GM21717 (cell line): ENCODE measurements around the gene RAB24.
"Not testable (repeated sequence)": the region's sequence is repeated elsewhere in the genome, so short reads cannot be mapped to it uniquely, and the experiment has no call there.

Experiments used
- ATAC-seq: cut with Tn5 transposase; IDR thresholded peaks from one replicate; pipeline ENCODE4 v1.9.1; 2021; ENCODE audit warnings: mild to moderate bottlenecking, moderate library complexity; ENCODE audit not compliant: unreplicated experiment

RAB24 gene

GRCh38 chr5:177296581-177296980 lies 6.9 kb downstream of the RAB24 start:
- ATAC-seq = no peak

DNA sequence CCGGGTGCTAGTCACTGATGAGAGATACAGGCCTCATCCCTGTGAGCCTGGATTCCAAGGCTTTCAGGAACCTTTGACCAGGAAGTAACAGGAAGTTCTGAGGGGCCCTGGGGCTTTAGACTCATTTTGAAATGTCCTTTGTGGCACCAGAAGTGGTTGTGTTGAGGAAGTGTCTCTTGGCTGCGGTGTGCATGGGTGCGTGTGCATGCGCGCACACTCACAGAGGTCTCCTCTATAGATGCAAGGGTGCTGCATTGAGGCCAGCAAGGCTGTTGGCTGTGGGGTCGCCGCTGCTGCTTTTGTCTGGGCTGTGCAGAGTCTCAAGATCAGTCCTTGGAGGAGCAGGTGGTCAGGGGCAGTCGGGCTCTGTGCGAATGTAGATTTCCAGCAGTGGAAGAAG lies 7.6 kb downstream of the RAB24 start:
- ATAC-seq = no peak

- no peak for ATAC-seq
These were observed 8.9 kb downstream of the RAB24 start for GRCh38 chr5:177294632-177295031.

GRCh38 chr5:177293819-177294581 lies 9.5 kb downstream of the RAB24 start:
- no peak for ATAC-seq

- no peak for ATAC-seq
These were observed 11.8 kb downstream of the RAB24 start for GRCh38 chr5:177291735-177292134.

DNA sequence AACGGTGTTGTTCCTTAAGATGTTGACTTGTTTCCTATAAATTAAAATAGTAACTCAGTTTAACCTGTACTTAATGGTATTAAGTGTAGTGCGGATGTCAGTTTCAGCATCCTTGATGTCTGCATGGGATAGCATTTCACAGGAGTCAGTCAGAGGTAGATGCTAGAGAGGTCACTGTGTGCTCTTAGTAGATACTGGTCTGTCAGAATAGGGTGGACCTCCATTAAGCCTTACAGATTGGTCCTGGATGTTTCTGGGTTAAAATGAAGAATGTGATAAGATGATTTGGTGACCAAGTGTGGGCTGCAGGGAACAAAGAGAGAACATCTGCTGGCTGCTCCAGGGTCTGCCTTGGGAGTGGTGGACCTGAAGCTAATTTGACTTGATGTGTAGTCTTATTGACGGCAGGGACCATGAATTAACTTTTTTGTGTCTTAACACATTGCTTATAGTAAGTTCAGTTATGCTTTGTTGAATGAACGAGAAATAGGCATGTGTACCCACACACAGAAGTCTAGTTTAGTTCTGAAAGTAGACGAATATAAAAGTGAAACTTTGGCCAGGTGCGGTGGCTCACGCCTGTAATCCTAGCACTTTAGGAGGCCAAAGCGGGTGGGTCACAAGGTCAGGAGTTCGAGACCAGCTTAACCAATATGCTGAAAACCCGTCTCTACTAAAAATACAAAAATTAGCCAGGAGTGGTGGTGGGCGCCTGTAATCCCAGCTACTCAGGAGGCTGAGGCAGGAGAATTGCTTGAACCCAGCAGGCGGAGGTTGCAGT lies 12.5 kb downstream of the RAB24 start:
- no peak for ATAC-seq

GRCh38 chr5:177288191-177288590 lies 15.3 kb downstream of the RAB24 start:
- ATAC-seq = no peak

DNA sequence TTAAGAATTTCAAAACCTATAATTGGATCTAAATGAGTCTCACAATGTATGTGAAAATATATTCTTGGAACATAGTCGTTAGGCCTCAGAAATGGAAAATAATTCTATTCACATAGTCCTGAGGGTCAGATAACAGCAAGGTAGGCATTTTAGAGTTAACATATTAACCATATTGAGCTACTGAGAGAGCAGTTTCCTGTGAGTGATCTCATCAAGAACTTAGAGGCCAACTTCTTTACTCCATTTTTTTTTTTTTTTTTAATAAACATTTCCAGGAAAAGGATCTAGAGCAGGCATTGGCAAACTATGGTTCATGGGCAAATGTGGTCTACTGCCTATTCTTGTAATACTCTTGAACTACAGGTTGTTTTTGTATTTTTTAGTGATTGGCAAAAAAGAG lies 26.6 kb downstream of the RAB24 start:
- ATAC-seq = no peak

DNA sequence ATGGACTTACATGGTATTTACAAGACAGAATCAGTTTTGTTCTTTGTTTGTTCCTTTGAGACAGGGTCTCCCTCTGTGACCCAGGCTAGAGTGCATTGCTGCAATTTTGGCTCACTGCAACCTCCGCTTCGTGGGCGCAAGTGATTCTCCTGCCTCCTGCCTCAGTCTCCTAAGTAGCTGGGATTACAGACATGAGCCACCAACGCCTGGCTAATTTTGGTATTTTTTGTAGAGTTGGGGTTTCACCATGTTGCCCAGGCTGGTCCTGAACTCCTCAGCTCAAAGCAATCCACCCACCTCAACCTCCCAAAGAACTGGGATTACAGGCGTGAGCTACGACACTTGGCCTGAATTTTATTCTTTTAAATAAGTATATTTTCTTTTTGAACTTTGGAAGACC lies 27.6 kb downstream of the RAB24 start:
- ATAC-seq = no peak

GRCh38 chr5:177271113-177271512 lies 32.4 kb downstream of the RAB24 start:
- no peak for ATAC-seq

DNA sequence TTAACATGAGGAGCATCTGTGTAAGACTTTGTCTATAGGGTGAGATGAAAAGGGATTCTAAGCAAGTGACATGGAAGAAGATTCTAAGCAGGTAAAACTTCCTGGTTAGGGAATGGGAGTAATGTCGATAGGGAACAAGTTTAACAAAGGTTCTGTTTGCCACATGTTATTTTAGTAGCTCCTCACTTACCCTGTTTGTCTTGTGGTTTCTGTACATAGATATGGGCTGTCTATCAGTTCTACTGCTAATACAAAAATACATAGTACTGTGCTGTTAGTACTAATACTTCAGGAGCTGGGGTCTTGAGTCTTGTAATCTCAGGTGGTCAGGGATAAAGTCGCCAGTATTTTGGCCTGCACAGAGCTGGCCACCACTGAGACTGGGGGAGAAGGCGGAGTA lies 32.9 kb downstream of the RAB24 start:
- no peak for ATAC-seq

DNA sequence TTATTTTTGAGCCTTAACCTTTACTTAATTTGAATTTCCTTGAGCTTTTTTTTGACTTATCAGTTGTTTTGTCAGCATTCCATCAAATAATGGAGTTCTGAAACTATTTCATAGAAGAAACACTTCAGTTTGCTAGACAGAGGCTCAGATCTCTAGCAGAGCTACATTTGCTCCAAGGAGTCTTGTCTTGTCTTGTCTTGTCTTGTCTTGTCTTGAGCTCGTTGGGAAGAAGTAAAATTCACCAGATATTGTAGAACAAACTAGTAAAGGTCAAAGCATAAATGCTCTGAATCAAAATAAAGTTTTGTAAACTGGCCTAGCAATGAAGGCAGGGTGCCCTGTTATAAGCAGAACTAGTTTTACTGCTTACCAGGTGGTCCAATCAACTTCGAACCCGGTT lies 33.5 kb downstream of the RAB24 start:
- ATAC-seq = no peak

- no peak for ATAC-seq
These were observed 34.2 kb downstream of the RAB24 start for GRCh38 chr5:177269232-177269895.

DNA sequence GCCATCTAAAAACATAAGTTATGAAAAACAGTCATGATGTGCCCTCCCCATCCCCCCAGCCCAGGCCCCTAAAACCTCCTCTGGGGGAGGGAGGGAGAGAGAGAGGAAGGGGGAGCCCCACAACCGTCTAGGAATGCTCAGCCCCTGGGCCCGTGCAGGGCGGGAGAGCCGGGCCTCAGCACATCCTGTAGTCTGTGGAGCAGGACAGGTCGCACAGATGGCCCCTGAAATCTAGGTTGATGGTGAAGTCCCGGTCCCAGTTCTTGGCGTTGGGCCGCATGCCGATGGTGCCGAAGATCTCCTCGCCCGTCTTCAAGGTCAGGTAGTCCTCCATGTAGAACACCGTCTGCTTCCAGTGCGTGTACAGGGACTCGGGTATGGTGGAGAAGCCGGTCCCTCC lies 38.1 kb downstream of the RAB24 start:
- ATAC-seq = no peak

DNA sequence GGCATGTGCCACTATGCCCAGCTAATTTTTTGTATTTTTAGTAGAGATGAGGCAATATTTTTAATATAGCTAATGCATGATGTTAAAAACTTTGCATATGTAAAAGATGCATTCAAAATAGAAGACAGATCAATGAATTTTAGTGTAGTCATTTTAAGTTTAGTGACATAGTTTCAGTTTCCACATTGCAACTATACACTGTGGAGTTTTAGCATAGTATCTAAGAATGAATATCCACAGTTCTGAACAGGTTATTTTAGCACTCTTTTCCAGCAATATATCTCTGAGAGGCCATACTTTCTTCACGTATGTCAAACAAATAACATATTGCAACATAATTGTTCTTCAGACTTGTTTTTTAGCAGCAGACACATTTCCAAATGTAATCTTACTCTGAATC lies 39.3 kb downstream of the RAB24 start:
- ATAC-seq = no peak

DNA sequence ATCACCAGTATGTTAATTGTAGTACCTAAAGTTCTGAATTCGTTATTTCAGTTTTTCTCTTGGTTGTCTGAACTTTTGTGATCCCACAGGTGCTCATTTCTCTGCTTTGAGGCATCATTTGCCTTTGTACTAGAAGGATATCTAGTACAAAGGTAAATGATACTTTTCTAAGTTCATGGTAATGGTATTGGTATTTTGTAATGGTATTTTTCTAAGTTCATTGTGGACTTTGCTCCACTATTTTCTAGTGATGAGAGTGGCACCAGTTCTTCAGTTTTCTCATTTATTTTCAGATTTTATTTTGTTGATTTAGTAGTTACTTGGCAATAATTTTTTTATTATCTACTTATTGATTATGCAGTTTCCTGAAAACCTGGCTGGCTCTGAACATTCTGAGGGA lies 42.0 kb downstream of the RAB24 start:
- ATAC-seq = no peak

GRCh38 chr5:177260961-177261360 lies 42.6 kb downstream of the RAB24 start:
- ATAC-seq = no peak

DNA sequence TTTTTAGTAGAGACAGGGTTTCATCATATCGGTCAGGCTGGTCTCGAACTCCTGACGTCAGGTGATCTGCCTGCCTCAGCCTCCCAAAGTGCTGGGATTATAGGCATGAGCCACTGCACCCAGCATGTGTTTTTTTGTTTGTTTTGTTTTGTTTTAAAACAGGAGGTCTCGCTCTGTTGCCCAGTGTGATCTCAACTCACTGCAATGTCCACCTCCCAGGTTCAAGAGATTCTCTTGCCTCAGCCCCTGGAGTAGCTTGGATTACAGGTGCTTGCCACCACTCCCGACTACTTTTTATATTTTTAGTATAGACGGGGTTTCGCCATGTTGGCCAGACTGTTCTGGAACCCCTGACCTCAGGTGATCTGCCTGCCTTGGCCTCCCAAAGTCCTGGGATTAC lies 44.8 kb downstream of the RAB24 start:
- ATAC-seq = not testable (repeated sequence)

GRCh38 chr5:177256296-177256695 lies 47.2 kb downstream of the RAB24 start:
- ATAC-seq = no peak

DNA sequence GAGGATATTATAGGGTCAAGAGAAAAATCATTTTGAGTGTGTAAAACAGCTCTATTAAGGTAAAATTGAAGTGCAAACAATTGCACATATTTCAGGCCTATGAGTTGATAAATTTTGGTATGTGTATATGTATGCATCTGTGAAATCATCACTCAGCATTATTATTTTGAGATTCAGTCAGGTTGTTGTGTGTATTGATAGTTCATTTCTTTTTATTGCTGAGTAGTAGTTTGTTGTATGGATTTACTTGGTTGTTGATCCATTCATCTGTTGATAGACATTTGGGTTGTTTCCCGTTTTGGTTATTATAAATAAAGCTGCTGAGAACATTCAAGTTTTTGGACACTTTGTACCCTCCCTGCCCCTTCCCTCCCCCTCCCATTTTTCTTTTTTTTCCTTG lies 50.3 kb downstream of the RAB24 start:
- no peak for ATAC-seq
